ENCODE data around the gene LYPD3.

DNA sequence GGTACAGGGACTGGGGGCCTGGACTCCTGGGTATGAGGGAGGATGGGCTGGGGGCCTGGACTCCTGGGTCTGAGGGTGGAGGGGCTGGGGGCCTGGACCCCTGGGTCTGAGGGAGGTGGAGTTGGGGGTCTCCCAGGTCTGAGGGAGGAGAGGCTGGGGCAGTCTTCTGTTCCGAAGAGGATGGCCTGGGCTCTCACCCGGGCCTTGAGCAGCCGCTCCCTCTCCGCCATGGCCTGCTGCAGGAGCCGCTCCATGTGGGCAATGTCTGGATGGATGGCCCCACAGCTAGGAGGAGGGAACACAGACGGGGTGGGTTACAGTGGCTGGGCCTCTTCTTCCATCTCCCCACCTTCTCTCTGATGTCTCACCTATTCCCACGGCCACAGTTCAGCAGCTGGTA, 21.0 kb upstream of the LYPD3 start:
- no peak for TF ChIP-seq EZH2 (IDR thresholded peaks at IDR 0.05; ENCODE audit: borderline replicate concordance, low read length)
- TF ChIP-seq, protein P1, sequence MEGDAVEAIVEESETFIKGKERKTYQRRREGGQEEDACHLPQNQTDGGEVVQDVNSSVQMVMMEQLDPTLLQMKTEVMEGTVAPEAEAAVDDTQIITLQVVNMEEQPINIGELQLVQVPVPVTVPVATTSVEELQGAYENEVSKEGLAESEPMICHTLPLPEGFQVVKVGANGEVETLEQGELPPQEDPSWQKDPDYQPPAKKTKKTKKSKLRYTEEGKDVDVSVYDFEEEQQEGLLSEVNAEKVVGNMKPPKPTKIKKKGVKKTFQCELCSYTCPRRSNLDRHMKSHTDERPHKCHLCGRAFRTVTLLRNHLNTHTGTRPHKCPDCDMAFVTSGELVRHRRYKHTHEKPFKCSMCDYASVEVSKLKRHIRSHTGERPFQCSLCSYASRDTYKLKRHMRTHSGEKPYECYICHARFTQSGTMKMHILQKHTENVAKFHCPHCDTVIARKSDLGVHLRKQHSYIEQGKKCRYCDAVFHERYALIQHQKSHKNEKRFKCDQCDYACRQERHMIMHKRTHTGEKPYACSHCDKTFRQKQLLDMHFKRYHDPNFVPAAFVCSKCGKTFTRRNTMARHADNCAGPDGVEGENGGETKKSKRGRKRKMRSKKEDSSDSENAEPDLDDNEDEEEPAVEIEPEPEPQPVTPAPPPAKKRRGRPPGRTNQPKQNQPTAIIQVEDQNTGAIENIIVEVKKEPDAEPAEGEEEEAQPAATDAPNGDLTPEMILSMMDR (conservative IDR thresholded peaks at IDR 0.05 in 1 of 2, IDR thresholded peaks at IDR 0.05 in 1 of 2; ENCODE audit: extremely low read depth in 1 of 2, insufficient read depth in 1 of 2, low read depth in 1 of 2, low read length in 2 of 2), result no peak

Data from mammary epithelial cell (primary cell).